Upper lobe of left lung (tissue), 6 donors: ENCODE results near the gene PTPN1. TPM values are rescaled to one million over a fixed set of nuclear protein-coding genes. Genes with fewer than 3 reads are reported as not detected.

Experiments
- ATAC-seq, 2 donors: fragments of 200-7000 bp; cut with Tn5 transposase; one replicate each; pipeline ENCODE4 v1.9.1; 2022; ENCODE audit warnings: mild to moderate bottlenecking in 2 of 2, moderate library complexity in 2 of 2; ENCODE audit not compliant: low FRiP score in 2 of 2
- DNase-seq, 2 donors: peaks; one replicate each; pipeline ENCODE4 v3.0.0-alpha.2; 2019 to 2020
- H3K27ac ChIP-seq, 4 donors: fragments of 200-600 bp; sonication (generic); one replicate each; pipeline ENCODE4 v1.5.1; 2016 to 2019
- H3K27me3 ChIP-seq, 4 donors: fragments of 200-600 bp; sonication (generic); one replicate each; pipeline ENCODE4 v1.5.1; 2017 to 2019
- H3K36me3 ChIP-seq, 4 donors: fragments of 200-600 bp; sonication (generic); one replicate each; pipeline ENCODE4 v1.5.1; 2016 to 2019
- H3K4me1 ChIP-seq, 4 donors: fragments of 200-600 bp; sonication (generic); one replicate each; pipeline ENCODE4 v1.5.1; 2018 to 2019
- H3K4me3 ChIP-seq, 4 donors: fragments of 200-600 bp; sonication (generic); one replicate each; pipeline ENCODE4 v1.5.1; 2017 to 2019; ENCODE audit warnings: mild to moderate bottlenecking in 2 of 4, moderate library complexity in 1 of 4
- H3K9me3 ChIP-seq, 4 donors: fragments of 200-600 bp; sonication (generic); one replicate each; pipeline ENCODE4 v1.5.1; 2018 to 2019
- EP300 ChIP-seq, 4 donors: sonication (generic); formaldehyde crosslinking; IDR thresholded peaks; one replicate each; pipeline ENCODE4 v1.5.1; 2017; ENCODE audit warnings: antibody characterized with exemption in 4 of 4, control low read depth in 2 of 4
- POLR2A ChIP-seq, 4 donors: fragments of 450-650 bp; IDR thresholded peaks; one replicate each; pipeline ENCODE4 v1.5.1; 2016 to 2017; ENCODE audit warnings: antibody characterized with exemption in 4 of 4, mild to moderate bottlenecking in 2 of 4
- POLR2AphosphoS5 ChIP-seq, 2 donors: sonication (generic); formaldehyde crosslinking; IDR thresholded peaks; one replicate each; pipeline ENCODE4 v1.5.1; 2017; ENCODE audit warnings: antibody characterized with exemption in 2 of 2
- WGBS, 2 donors: methylation state at CpG; one replicate each; pipeline ENCODE4 v1.1.5; 2017 to 2018; 5-methylcytosine and 5-hydroxymethylcytosine counted together
- total RNA-seq, 6 donors: library from RNA; depleted of rRNA in 4 of 6; stranded (reverse); fragments of >200 nt in 4 of 6; gene quantifications; one replicate each; pipeline versions ENCODE4 v1.1.0 to v1.2.1, GENCODE V29; 2016 to 2021
- TF ChIP-seq, protein P1 (sequence below), 6 experiments: fragments of 450-650 bp in 4 of 6; fragments of 200-600 bp in 2 of 6; sonication (generic) in 2 of 6; IDR thresholded peaks; one replicate each; pipeline ENCODE4 v1.5.1; 2016 to 2019; ENCODE audit warnings: antibody characterized with exemption in 6 of 6
- donor health status: DM: no; HTN: no; CAD: no; lungs with moderate emphysema.
- donor health status: DM: no; HTN: yes; CAD: no; lungs with severe emphysema.

PTPN1 gene
- total RNA-seq, 6 donors from 2014 or later, result 75.1 to 137 (median 96.1) TPM

GRCh38 chr20:50482396-50482981 is 27.7 kb upstream of the PTPN1 start:
- Histone ChIP-seq H3K27ac (peak overlapping the region in 2 of 4 donors; percentile 83 to 88), H3K9me3 (no peaks in the 10 kb centered on the region), H3K36me3 (no peaks in the 10 kb centered on the region), H3K4me1 (peaks cover 17 to 40% (median 17%) of the 10 kb centered on the region in 4 donors), H3K27me3 (no peaks in the 10 kb centered on the region), H3K4me3 (no peak overlapping the region)
- ATAC-seq, result no peak
- WGBS, 2 donors, result 83 to 84% methylated on average over 4 of the region's 4 CpGs
- DNase-seq, result no peak
- TF ChIP-seq, protein P1, sequence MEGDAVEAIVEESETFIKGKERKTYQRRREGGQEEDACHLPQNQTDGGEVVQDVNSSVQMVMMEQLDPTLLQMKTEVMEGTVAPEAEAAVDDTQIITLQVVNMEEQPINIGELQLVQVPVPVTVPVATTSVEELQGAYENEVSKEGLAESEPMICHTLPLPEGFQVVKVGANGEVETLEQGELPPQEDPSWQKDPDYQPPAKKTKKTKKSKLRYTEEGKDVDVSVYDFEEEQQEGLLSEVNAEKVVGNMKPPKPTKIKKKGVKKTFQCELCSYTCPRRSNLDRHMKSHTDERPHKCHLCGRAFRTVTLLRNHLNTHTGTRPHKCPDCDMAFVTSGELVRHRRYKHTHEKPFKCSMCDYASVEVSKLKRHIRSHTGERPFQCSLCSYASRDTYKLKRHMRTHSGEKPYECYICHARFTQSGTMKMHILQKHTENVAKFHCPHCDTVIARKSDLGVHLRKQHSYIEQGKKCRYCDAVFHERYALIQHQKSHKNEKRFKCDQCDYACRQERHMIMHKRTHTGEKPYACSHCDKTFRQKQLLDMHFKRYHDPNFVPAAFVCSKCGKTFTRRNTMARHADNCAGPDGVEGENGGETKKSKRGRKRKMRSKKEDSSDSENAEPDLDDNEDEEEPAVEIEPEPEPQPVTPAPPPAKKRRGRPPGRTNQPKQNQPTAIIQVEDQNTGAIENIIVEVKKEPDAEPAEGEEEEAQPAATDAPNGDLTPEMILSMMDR (IDR thresholded peaks at IDR 0.05), result no peak
- no peak for TF ChIP-seq POLR2A (IDR thresholded peaks at IDR 0.05)
- TF ChIP-seq EP300 (IDR thresholded peaks at IDR 0.05), result no peak
- no peak for TF ChIP-seq POLR2AphosphoS5 (IDR thresholded peaks at IDR 0.05)

DNA sequence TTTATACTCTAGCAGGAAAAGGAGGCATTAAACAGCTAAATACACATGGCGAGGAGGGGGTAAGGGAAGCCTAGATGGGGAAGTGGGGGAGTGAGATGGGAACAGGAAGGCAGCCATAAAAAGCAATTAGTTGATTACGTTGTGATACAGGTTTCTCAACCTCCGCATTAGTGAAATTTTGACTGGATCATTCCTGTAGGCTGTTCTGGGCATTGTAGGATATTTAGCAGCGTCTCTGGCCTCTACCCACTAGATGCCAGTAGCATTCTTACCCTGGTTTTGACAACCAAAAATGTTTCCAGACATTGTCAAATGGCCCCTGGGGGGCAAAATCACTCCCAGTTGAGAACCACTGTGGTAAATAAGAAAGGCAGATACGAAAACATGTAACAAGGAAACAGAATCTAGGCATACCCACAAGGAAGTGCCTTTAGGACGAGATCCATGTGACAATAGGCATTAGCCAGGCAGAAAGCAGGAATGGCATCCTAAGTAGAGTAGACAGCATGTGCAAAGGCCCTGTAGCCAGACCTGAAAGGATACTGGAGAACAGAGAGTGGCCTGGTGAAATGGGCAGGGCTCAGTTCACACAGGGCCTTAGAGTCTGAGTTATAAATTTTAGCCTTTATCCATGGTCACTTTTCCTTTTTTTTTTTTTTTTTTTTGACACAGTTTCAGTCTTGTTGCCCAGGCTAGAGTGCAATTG is 25.8 kb upstream of the PTPN1 start:
- peaks cover 8 to 24% (median 11%) of the 10 kb centered on the region in 4 donors for H3K4me1 ChIP-seq
- DNase-seq (no peak), ATAC-seq (peak in 1 of 2 donors; percentile 21)
- H3K27me3 ChIP-seq, result no peaks in the 10 kb centered on the region
- TF ChIP-seq POLR2A (IDR thresholded peaks at IDR 0.05), result no peak
- TF ChIP-seq EP300 (IDR thresholded peaks at IDR 0.05), result no peak
- TF ChIP-seq, protein P1 (IDR thresholded peaks at IDR 0.05), result no peak
- 63 to 65% methylated on average over 6 of the region's 6 CpGs for WGBS, 2 donors
- no peaks in the 10 kb centered on the region for H3K9me3 ChIP-seq
- peak overlapping the region in 2 of 4 donors; percentile 53 to 54 for H3K4me3 ChIP-seq
- H3K36me3 ChIP-seq, result no peaks in the 10 kb centered on the region
- H3K27ac ChIP-seq, result peak overlapping the region; percentile 72 to 88 (median 84)

GRCh38 chr20:50487397-50487796 is 22.8 kb upstream of the PTPN1 start:
- DNase-seq (no peak), ATAC-seq (no peak)
- WGBS, 2 donors, result 65 to 78% methylated on average over 4 of the region's 4 CpGs
- Histone ChIP-seq H3K4me1 (peaks cover 8 to 23% (median 11%) of the 10 kb centered on the region in 4 donors), H3K9me3 (no peaks in the 10 kb centered on the region), H3K27ac (no peak overlapping the region), H3K36me3 (no peaks in the 10 kb centered on the region), H3K4me3 (no peak overlapping the region), H3K27me3 (no peaks in the 10 kb centered on the region)
- TF ChIP-seq, protein P1 (IDR thresholded peaks at IDR 0.05), result no peak
- TF ChIP-seq POLR2AphosphoS5 (IDR thresholded peaks at IDR 0.05) (no peak), EP300 (IDR thresholded peaks at IDR 0.05) (no peak), POLR2A (IDR thresholded peaks at IDR 0.05) (no peak)

GRCh38 chr20:50488236-50488806 is 21.9 kb upstream of the PTPN1 start:
- Histone ChIP-seq H3K4me3 (no peak overlapping the region), H3K9me3 (no peaks in the 10 kb centered on the region), H3K36me3 (no peaks in the 10 kb centered on the region), H3K27me3 (no peaks in the 10 kb centered on the region), H3K4me1 (peaks cover 6 to 21% (median 12%) of the 10 kb centered on the region in 4 donors), H3K27ac (no peak overlapping the region)
- DNase-seq, result no peak
- TF ChIP-seq POLR2A (IDR thresholded peaks at IDR 0.05) (no peak), EP300 (IDR thresholded peaks at IDR 0.05) (no peak), POLR2AphosphoS5 (IDR thresholded peaks at IDR 0.05) (no peak)
- TF ChIP-seq, protein P1 (IDR thresholded peaks at IDR 0.05), result no peak
- 82 to 85% methylated on average over 10 of the region's 10 CpGs for WGBS, 2 donors
- ATAC-seq, result no peak
